B cell (primary cell): ENCODE measurements around the gene SSR2.

Source experiments
- CTCF ChIP-seq: fragments of 200-600 bp; IDR thresholded peaks from one replicate; pipeline ENCODE4 v1.8.0; 2022; ENCODE audit warnings: antibody characterized with exemption, mild to moderate bottlenecking
- EZH2 ChIP-seq: IDR thresholded peaks from 2 replicates; pipeline ENCODE4 v1.6.1; 2012; ENCODE audit warnings: borderline replicate concordance, low read depth, mild to moderate bottlenecking, moderate library complexity, low read length; ENCODE audit not compliant: insufficient read depth, poor library complexity, severe bottlenecking

- TF ChIP-seq CTCF (no peak), EZH2 (no peak)
These were observed 41.0 kb downstream of the SSR2 start for GRCh38 chr1:155979597-155980343.
